ENCODE results near the gene NUB1.
A peak's percentile ranks its signal among the peaks of the same experiment; 100 is the strongest.

The NUB1 gene

GRCh38 chr7:151423936-151424335 is 82.3 kb downstream of the NUB1 start:
- H3K4me3 ChIP-seq (ENCODE audit: control insufficient read depth, low read depth, low read length): no peak overlapping the region
- no peak for DNase-seq (ENCODE audit: low read depth)
- TF ChIP-seq, protein P1, sequence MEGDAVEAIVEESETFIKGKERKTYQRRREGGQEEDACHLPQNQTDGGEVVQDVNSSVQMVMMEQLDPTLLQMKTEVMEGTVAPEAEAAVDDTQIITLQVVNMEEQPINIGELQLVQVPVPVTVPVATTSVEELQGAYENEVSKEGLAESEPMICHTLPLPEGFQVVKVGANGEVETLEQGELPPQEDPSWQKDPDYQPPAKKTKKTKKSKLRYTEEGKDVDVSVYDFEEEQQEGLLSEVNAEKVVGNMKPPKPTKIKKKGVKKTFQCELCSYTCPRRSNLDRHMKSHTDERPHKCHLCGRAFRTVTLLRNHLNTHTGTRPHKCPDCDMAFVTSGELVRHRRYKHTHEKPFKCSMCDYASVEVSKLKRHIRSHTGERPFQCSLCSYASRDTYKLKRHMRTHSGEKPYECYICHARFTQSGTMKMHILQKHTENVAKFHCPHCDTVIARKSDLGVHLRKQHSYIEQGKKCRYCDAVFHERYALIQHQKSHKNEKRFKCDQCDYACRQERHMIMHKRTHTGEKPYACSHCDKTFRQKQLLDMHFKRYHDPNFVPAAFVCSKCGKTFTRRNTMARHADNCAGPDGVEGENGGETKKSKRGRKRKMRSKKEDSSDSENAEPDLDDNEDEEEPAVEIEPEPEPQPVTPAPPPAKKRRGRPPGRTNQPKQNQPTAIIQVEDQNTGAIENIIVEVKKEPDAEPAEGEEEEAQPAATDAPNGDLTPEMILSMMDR (conservative IDR thresholded peaks at IDR 0.05; ENCODE audit: control insufficient read depth, insufficient read depth, low read depth, low read length): no peak

- TF ChIP-seq, protein P1 (conservative IDR thresholded peaks at IDR 0.05; ENCODE audit: control insufficient read depth, insufficient read depth, low read depth, low read length): no peak
- H3K4me3 ChIP-seq (ENCODE audit: control insufficient read depth, low read depth, low read length): no peak overlapping the region
- peak; percentile 28 for DNase-seq (ENCODE audit: low read depth)
Measured at GRCh38 chr7:151424799-151425198, 83.2 kb downstream of the NUB1 start.

GRCh38 chr7:151425670-151426440 is 84.2 kb downstream of the NUB1 start:
- no peak overlapping the region for H3K4me3 ChIP-seq (ENCODE audit: control insufficient read depth, low read depth, low read length)
- TF ChIP-seq, protein P1 (conservative IDR thresholded peaks at IDR 0.05; ENCODE audit: control insufficient read depth, insufficient read depth, low read depth, low read length): no peak
- peak; percentile 93 for DNase-seq (ENCODE audit: low read depth)

DNA sequence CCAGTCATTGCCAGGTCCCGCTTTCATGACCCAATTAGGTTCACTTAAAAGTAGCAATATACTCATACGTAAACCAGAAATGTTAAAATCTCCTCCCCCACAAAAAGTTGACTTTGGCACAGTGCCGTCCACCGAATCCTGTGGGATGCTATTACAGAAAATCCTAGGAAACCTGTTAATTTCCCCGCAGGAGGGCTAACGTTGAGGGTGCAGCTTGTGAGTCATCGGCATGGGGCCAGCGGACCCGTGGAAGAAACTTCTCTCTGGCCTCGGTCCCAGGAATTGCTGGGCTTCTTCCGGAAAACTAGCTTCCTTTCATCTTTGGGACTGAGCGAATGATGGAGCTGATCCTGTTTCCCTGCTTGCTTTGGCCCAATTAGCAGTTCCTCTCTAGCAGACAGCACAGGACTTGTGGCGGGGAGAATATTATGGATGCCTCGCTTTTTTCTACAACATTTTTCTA is 84.9 kb downstream of the NUB1 start:
- TF ChIP-seq, protein P1 (conservative IDR thresholded peaks at IDR 0.05; ENCODE audit: control insufficient read depth, insufficient read depth, low read depth, low read length): no peak
- DNase-seq (ENCODE audit: low read depth): peak; percentile 98
- no peak overlapping the region for H3K4me3 ChIP-seq (ENCODE audit: control insufficient read depth, low read depth, low read length)

DNA sequence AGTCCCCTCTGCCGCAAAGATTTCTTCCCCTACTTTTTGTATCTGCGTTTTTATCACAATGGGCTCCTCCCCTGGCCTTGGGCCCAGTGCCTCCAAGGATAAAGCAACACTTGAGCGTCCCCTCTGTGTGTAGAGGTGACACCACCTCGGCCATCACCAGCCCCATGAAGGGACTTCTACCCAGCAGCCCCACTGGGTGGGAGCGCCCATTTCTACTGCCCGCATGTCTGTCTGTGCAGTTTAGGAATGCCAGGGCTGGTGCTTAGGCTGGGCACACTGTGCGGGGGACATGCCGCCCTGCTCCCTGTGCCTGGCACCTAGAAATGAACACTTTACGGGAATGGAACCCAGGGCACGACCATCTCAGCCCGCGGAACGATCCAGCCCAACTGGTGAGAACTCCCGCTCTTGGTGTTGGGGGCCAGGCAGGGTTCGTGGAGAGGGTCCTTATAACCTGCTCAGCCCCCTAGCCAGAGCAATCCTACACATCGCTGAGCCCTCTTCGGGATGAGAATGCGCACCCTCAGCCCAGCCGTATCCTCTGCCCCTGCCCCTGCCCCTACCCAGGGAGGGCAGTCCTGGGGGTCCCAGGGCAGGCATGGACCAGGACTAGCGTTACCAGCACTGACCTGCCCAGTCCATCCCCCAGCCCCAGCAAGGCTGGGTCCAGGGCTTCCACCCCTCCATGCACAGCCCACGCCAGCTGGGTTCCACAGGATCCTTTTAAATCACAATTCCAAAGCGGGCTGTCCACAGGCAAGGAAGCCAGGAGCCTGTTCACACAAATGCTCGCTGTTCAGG is 85.5 kb downstream of the NUB1 start:
- no peak overlapping the region for H3K4me3 ChIP-seq (ENCODE audit: control insufficient read depth, low read depth, low read length)
- DNase-seq (ENCODE audit: low read depth): no peak
- TF ChIP-seq, protein P1 (conservative IDR thresholded peaks at IDR 0.05; ENCODE audit: control insufficient read depth, insufficient read depth, low read depth, low read length): no peak

DNA sequence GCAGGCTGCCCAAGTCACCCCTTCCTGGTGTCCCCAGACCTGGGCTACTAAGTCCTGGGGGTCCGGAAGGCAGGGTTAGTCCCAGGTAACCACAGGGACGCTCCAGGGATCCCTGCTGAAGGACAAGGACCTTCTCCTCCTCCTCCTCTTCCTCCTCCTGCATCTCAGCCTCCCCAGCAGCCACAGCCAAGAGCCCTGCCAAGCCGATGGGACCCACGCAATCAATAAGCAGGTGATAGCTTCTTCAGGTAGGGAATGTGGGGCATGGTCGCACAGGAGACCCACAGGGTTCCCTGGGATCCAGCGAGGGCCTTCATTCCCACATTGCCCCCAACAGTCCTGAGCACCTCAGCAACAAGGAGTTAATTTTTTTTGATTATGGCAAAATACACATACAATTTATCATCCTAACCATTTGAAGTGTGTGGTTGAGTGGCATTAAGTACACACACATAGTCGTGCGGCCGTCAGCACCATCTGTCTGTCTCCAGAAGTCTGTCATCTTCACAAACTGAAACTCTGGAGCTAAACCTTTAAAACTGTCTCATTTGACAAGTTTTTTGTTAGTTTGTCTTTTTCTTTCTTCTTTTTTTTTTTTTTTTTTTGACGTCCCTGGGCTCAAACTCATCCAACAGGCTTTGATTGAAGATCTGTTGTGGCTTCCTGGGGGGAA is 86.2 kb downstream of the NUB1 start:
- TF ChIP-seq, protein P1 (conservative IDR thresholded peaks at IDR 0.05; ENCODE audit: control insufficient read depth, insufficient read depth, low read depth, low read length): no peak
- DNase-seq (ENCODE audit: low read depth): no peak
- no peak overlapping the region for H3K4me3 ChIP-seq (ENCODE audit: control insufficient read depth, low read depth, low read length)

Measured in fibroblast of mammary gland (primary cell).